ENCODE measurements around the gene ASPSCR1.

ASPSCR1 gene

GRCh38 chr17:82013772-82014321 is 36.4 kb downstream of the ASPSCR1 start:
- DNase-seq (ENCODE audit: low read depth): no peak

GRCh38 chr17:82014432-82014831 is 37.0 kb downstream of the ASPSCR1 start:
- DNase-seq (ENCODE audit: low read depth): no peak

GRCh38 chr17:82014971-82015310 is 37.5 kb downstream of the ASPSCR1 start:
- DNase-seq (ENCODE audit: low read depth): no peak

- DNase-seq (ENCODE audit: low read depth): no peak
These were observed 38.0 kb downstream of the ASPSCR1 start for GRCh38 chr17:82015311-82015971.

GRCh38 chr17:82016061-82016874 is 38.8 kb downstream of the ASPSCR1 start:
- no peak for DNase-seq (ENCODE audit: low read depth)

GRCh38 chr17:82016875-82017459 is 39.5 kb downstream of the ASPSCR1 start:
- DNase-seq (ENCODE audit: low read depth): no peak

- no peak for DNase-seq (ENCODE audit: low read depth)
These were observed 40.3 kb downstream of the ASPSCR1 start for GRCh38 chr17:82017612-82018151.

GRCh38 chr17:82018152-82018988 is 40.9 kb downstream of the ASPSCR1 start:
- no peak for DNase-seq (ENCODE audit: low read depth)

GRCh38 chr17:82018989-82019689 is 41.7 kb downstream of the ASPSCR1 start:
- no peak for DNase-seq (ENCODE audit: low read depth)

GRCh38 chr17:82019690-82020571 is 42.5 kb downstream of the ASPSCR1 start:
- peak; percentile 40 for DNase-seq (ENCODE audit: low read depth)

- DNase-seq (ENCODE audit: low read depth): no peak
These were observed 43.2 kb downstream of the ASPSCR1 start for GRCh38 chr17:82020572-82021106.

- DNase-seq (ENCODE audit: low read depth): no peak
These were observed 43.9 kb downstream of the ASPSCR1 start for GRCh38 chr17:82021107-82021899.

- DNase-seq (ENCODE audit: low read depth): no peak
These were observed 44.5 kb downstream of the ASPSCR1 start for GRCh38 chr17:82021900-82022309.

GRCh38 chr17:82022310-82022980 is 45.0 kb downstream of the ASPSCR1 start, which contains the start of gene CENPX:
CENPX (minus strand) TSS chr17:82022878; CDS start chr17:82022861, 17 bp downstream.
- DNase-seq (ENCODE audit: low read depth): no peak

GRCh38 chr17:82022981-82023446 is 45.6 kb downstream of the ASPSCR1 start, which contains the start of gene LRRC45:
LRRC45 (plus strand) TSS chr17:82023305; CDS start chr17:82023644, 339 bp downstream.
- peak; percentile 99 for DNase-seq (ENCODE audit: low read depth)

- DNase-seq (ENCODE audit: low read depth): no peak
These were observed 46.2 kb downstream of the ASPSCR1 start for GRCh38 chr17:82023447-82024241.

- no peak for DNase-seq (ENCODE audit: low read depth)
These were observed 47.4 kb downstream of the ASPSCR1 start for GRCh38 chr17:82024859-82025258.
